Measurements from ENCODE around the gene LMAN1L. TPM values are rescaled to one million over a fixed set of nuclear protein-coding genes. Genes with fewer than 3 reads are reported as not detected.
A peak's percentile ranks its signal among the peaks of the same experiment; 100 is the strongest.

Gene LMAN1L
- total RNA-seq, 3 donors from 2014 or later, result 0.15 TPM; not detected in 2

DNA sequence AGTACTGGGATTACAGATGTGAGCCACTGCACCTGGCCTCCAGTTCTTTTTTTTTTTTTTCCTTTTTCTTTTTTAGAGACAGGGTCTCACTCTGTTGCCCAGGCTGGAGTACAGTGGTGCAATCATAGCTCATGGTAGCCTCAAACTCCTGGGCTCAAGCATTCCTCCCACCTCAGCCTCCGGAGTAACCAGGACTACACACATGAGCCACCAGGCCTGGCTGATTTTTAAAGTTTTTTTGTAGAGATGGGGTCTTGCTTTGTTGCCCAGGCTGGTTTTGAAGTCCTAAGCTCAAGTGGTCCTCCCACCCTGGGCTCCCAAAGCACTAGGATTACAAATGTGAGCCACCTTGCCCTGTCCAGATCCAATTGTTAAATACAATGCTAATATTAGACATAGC lies 43.9 kb downstream of the LMAN1L start:
- Histone ChIP-seq H3K4me1 (no peaks in the 10 kb centered on the region), H3K4me3 (no peak overlapping the region), H3K27me3 (no peaks in the 10 kb centered on the region), H3K27ac (no peak overlapping the region), H3K36me3 (peaks cover 9% of the 10 kb centered on the region), H3K9me3 (no peaks in the 10 kb centered on the region)
- no peak for DNase-seq (ENCODE audit: low spot score in 2 of 2)
- intact Hi-C loops (cut with DNase I; ENCODE audit: low total_unique reads), result no loop called here
- TF ChIP-seq POLR2AphosphoS5 (IDR thresholded peaks at IDR 0.05), result no peak
- no peak for TF ChIP-seq POLR2A (IDR thresholded peaks at IDR 0.05)
- TF ChIP-seq, protein P1, sequence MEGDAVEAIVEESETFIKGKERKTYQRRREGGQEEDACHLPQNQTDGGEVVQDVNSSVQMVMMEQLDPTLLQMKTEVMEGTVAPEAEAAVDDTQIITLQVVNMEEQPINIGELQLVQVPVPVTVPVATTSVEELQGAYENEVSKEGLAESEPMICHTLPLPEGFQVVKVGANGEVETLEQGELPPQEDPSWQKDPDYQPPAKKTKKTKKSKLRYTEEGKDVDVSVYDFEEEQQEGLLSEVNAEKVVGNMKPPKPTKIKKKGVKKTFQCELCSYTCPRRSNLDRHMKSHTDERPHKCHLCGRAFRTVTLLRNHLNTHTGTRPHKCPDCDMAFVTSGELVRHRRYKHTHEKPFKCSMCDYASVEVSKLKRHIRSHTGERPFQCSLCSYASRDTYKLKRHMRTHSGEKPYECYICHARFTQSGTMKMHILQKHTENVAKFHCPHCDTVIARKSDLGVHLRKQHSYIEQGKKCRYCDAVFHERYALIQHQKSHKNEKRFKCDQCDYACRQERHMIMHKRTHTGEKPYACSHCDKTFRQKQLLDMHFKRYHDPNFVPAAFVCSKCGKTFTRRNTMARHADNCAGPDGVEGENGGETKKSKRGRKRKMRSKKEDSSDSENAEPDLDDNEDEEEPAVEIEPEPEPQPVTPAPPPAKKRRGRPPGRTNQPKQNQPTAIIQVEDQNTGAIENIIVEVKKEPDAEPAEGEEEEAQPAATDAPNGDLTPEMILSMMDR (IDR thresholded peaks at IDR 0.05), result no peak

DNA sequence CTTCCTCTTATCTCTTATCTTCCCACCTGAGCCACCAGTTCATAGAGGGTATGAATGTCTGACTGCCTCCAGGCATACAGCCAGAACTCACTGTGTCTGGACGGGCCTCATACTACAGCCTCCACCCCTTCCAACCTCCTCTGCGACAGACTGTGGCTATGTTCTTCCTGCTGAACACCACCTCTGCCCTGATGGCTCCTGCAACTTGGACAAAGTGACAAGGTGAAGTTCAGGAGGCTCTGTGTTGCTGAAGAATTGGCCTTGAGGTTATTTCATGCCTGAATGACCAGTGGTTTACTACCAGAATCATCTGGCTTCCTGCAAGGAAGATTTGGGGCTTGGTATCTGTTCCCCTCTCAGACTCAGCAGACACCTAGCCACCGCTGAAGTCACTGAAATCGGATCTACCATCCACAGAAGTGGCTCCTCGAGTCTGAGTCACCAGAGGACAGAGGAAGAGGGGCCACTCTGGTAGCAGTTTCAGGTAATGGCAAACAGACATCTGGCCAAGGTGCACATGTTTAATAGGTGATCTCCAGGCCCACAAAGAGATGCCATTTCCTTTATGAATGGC lies 44.5 kb downstream of the LMAN1L start:
- H3K27me3 ChIP-seq, result no peaks in the 10 kb centered on the region
- intact Hi-C loops (cut with DNase I; ENCODE audit: low total_unique reads), result no loop called here
- no peak for TF ChIP-seq POLR2AphosphoS5 (IDR thresholded peaks at IDR 0.05)
- no peak for TF ChIP-seq POLR2A (IDR thresholded peaks at IDR 0.05)
- TF ChIP-seq, protein P1 (IDR thresholded peaks at IDR 0.05), result no peak
- H3K4me3 ChIP-seq, result no peak overlapping the region
- peaks cover 6% of the 10 kb centered on the region for H3K36me3 ChIP-seq
- DNase-seq (ENCODE audit: low spot score in 2 of 2), result no peak
- no peak overlapping the region for H3K27ac ChIP-seq
- H3K4me1 ChIP-seq, result no peaks in the 10 kb centered on the region
- no peaks in the 10 kb centered on the region for H3K9me3 ChIP-seq

DNA sequence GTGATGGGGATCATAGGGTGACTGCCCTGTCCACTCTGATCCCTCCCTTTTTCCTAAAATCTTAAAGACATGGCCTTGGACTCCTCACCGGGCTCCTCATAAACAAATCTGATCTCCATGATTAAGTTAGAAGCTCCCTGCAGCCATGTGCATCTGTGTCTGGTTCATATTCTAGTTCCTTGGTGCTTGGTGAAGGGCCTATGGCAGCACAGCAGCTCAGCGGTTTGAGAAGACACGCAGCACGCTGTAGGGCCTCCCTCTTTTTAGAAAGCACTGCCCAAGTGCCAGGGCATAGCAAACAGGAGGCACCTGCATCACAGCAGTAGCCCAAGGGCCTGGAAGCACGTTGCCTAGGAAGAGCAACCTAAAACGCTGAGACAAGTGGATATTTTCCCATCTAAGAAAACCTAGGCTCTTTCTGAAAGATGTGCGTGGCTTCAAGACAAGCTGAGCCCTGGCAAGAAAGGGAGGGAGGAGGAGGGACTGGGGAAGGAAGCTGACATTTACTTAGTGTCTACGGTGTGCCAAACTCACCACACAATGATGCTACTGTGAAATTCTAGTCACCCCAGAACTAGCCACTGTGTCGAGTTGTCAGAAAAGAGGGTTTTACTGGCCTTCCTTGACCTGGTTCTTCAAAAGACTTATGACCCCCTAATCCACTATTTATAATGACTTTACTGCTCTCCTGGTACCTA lies 45.2 kb downstream of the LMAN1L start:
- no peak overlapping the region for H3K4me3 ChIP-seq
- no peaks in the 10 kb centered on the region for H3K9me3 ChIP-seq
- no peaks in the 10 kb centered on the region for H3K27me3 ChIP-seq
- peak overlapping the region; percentile 14 to 19 for H3K27ac ChIP-seq
- TF ChIP-seq POLR2AphosphoS5 (IDR thresholded peaks at IDR 0.05), result no peak
- TF ChIP-seq, protein P1 (IDR thresholded peaks at IDR 0.05), result no peak
- H3K36me3 ChIP-seq, result peaks cover under 1% of the 10 kb centered on the region
- DNase-seq (ENCODE audit: low spot score in 2 of 2), result no peak
- intact Hi-C loops (cut with DNase I; ENCODE audit: low total_unique reads), result no loop called here
- no peaks in the 10 kb centered on the region for H3K4me1 ChIP-seq

DNA sequence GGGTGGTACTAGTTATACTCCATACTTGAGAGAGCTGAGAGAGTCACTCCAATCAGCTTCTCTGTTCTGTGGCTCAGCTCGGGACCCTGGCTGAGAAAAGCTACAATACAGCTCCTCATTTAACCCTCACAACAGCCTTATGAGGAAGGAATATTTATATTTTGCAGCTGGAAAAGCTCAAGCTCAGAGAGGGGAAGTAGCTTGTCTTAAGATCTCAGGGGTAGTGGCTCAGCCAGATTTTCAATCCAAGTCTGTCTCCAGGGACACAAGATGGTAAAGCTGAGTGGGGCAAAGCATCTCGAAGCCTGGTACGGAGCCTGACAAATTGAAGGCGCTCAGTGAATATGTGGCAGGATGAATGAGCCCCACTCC lies 45.7 kb downstream of the LMAN1L start:
- Histone ChIP-seq H3K4me3 (no peak overlapping the region), H3K27ac (peak overlapping the region; percentile 14 to 19), H3K36me3 (no peaks in the 10 kb centered on the region), H3K9me3 (no peaks in the 10 kb centered on the region), H3K27me3 (no peaks in the 10 kb centered on the region), H3K4me1 (no peaks in the 10 kb centered on the region)
- intact Hi-C loops (cut with DNase I; ENCODE audit: low total_unique reads), result no loop called here
- TF ChIP-seq POLR2AphosphoS5 (IDR thresholded peaks at IDR 0.05), result no peak
- no peak for TF ChIP-seq POLR2A (IDR thresholded peaks at IDR 0.05)
- TF ChIP-seq, protein P1 (IDR thresholded peaks at IDR 0.05), result no peak
- no peak for DNase-seq (ENCODE audit: low spot score in 2 of 2)

DNA sequence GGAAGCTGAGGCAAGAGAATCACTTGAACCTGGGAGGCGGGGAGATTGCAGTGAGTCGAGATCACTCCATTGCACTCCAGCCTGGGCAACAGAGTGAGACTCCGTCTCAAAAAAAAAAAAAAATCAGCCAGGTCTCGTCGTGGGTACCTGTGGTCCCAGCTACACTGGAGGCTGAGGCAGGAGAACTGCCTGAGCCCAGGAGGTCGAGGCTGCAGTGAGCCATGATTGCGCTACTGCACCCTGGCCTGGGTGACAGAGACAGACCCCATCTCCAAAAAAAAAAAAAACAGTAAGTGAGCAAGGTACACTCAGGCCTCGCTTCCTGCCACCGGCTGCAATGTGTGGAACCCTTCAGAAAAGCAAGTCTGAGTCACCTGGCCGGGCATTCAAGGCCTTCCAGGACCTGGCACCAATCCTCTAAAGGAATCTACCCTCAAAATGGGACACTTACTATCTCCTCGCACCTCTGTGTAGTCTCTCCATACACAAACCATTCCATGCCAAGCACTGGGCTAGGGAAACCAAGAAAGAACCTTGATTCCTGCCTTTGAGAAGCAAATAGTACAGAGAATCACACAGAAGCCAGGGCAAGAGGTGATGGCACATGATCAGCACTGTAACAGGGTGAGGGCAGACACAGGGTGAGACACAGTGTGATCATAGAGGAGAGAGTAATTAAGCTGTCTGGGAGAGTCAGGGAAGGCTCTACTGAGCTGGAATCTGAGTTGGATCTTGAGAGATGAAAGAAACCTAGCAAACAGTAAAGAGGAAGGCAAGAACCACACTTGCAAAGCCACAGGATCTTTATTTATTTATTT lies 50.8 kb downstream of the LMAN1L start:
- no peak for DNase-seq (ENCODE audit: low spot score in 2 of 2)
- TF ChIP-seq, protein P1 (IDR thresholded peaks at IDR 0.05), result no peak
- no peak for TF ChIP-seq POLR2AphosphoS5 (IDR thresholded peaks at IDR 0.05)
- no peak for TF ChIP-seq POLR2A (IDR thresholded peaks at IDR 0.05)
- intact Hi-C loops (cut with DNase I; ENCODE audit: low total_unique reads), result no loop called here
- Histone ChIP-seq H3K4me1 (peaks cover 0 to 6% of the 10 kb centered on the region in 2 donors), H3K9me3 (no peaks in the 10 kb centered on the region), H3K27ac (no peak overlapping the region), H3K27me3 (no peaks in the 10 kb centered on the region), H3K4me3 (no peak overlapping the region), H3K36me3 (no peaks in the 10 kb centered on the region)

Measured in breast epithelium (tissue), 4 donors.